ENCODE data around the gene FBLN1. TPM values are rescaled to one million over a fixed set of nuclear protein-coding genes. Genes with fewer than 3 reads are reported as not detected.

The FBLN1 gene
- total and polyA plus RNA-seq, 2 experiments from 2014 or later, result 137 to 304 TPM

DNA sequence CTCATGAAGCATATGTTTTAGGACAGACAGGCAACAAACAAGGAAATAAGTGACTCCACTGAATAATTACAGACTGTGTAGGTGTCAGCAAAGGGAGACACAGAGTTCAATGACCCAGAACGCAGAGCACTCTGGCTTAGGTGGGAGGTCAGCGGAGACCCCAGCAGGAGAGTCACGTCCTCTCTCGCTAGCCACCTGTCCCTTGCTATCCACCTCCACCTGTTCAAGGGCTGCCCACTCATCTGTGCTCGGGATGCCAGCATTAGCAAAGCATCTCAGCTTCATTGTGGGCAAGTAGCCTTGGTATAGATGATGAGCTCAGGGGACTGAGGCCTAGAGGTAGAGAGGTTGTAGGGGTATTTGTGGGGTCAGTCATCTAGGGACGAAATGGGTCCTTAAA is 147.1 kb downstream of the FBLN1 start:
- WGBS, 2 experiments (ENCODE audit: low coverage in 1 of 2, low lambda C conversion rate in 2 of 2, missing lambda C conversion rate in 2 of 2), result 93 to 97% methylated on average over 6 of the region's 6 CpGs
- no peak for DNase-seq
- in situ Hi-C loops (cut with MboI), result loop anchor here (10.0 kb wide), 1 partner anchor 335 kb away; no protein-coding TSS in a partner anchor

DNA sequence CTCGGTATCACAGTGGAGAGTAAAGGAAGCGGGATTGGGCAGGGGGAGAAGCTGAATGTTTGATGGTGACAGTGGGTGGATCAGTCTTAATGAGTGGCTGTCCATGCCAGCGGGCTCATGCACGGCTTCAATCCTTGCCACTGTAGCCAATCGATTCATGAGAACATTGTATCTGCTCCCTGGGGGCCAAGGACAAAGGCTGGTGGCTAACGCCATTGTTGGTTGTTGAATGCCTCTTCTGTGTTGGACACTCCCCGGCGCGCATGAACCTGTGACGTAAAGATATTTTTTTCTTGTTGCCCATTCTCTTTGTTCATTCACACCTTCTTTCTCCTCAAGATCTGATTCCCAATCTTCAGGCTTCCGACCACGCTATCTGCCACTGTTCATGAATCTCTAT is 148.0 kb downstream of the FBLN1 start:
- no peaks in the 10 kb centered on the region for H3K36me3 ChIP-seq (ENCODE audit: low read depth)
- no peak overlapping the region for H2AFZ ChIP-seq
- no peak for TF ChIP-seq EZH2 (IDR thresholded peaks at IDR 0.05; ENCODE audit: insufficient read depth, poor library complexity, severe bottlenecking)
- H3K9me2 ChIP-seq (ENCODE audit: insufficient read depth), result no peaks in the 10 kb centered on the region
- no peaks in the 10 kb centered on the region for H3K9me3 ChIP-seq (ENCODE audit: low read depth)
- H3K27ac ChIP-seq, result no peak overlapping the region
- no peak for DNase-seq
- no peak overlapping the region for H3K4me2 ChIP-seq (ENCODE audit: unreplicated experiment)
- no peak overlapping the region for H3K4me3 ChIP-seq
- no peaks in the 10 kb centered on the region for H3K27me3 ChIP-seq (replicated peaks; ENCODE audit: insufficient read depth)
- no peaks in the 10 kb centered on the region for H3K79me2 ChIP-seq (ENCODE audit: insufficient read depth)
- H4K20me1 ChIP-seq (ENCODE audit: insufficient read depth), result no peaks in the 10 kb centered on the region
- in situ Hi-C loops (cut with MboI), result no loop called here
- no peaks in the 10 kb centered on the region for H3K4me1 ChIP-seq (ENCODE audit: insufficient read depth)
- H3F3A ChIP-seq (ENCODE audit: insufficient read depth), result no peaks in the 10 kb centered on the region
- 86 to 88% methylated on average over 12 of the region's 12 CpGs for WGBS, 2 experiments (ENCODE audit: low coverage in 1 of 2, low lambda C conversion rate in 2 of 2, missing lambda C conversion rate in 2 of 2)
- no peak overlapping the region for H3K9ac ChIP-seq

More for the DNA sequence above, 147.1 kb downstream of the FBLN1 start:
- Histone ChIP-seq H3K79me2 (ENCODE audit: insufficient read depth) (no peaks in the 10 kb centered on the region), H2AFZ (no peak overlapping the region), H4K20me1 (ENCODE audit: insufficient read depth) (no peaks in the 10 kb centered on the region), H3K4me1 (ENCODE audit: insufficient read depth) (no peaks in the 10 kb centered on the region), H3K36me3 (ENCODE audit: low read depth) (no peaks in the 10 kb centered on the region), H3K27ac (no peak overlapping the region), H3F3A (ENCODE audit: insufficient read depth) (no peaks in the 10 kb centered on the region), H3K27me3 (replicated peaks; ENCODE audit: insufficient read depth) (no peaks in the 10 kb centered on the region), H3K9me3 (ENCODE audit: low read depth) (no peaks in the 10 kb centered on the region), H3K4me3 (no peak overlapping the region), H3K9ac (no peak overlapping the region), H3K9me2 (ENCODE audit: insufficient read depth) (no peaks in the 10 kb centered on the region), H3K4me2 (ENCODE audit: unreplicated experiment) (no peak overlapping the region)
- TF ChIP-seq EZH2 (IDR thresholded peaks at IDR 0.05; ENCODE audit: insufficient read depth, poor library complexity, severe bottlenecking) (no peak), EZH2phosphoT487 (IDR thresholded peaks at IDR 0.05; ENCODE audit: insufficient read depth, low read depth) (no peak)

Small RNAs within 50 kb of the gene (small RNA-seq; reads per million reads assigned to genes)
- gene RNU6-1161P (ENCODE audit: low read depth, low replicate concordance), result not detected

Other genes starting within 250 kb of the FBLN1 start
- gene UPK3A, start 217.9 kb upstream of the FBLN1 start, total RNA-seq (2014; rRNA removed; shearing (Covaris generic)), result not detected in 2 replicates
- gene UPK3A, start 217.9 kb upstream of the FBLN1 start, polyA plus RNA-seq (2016; fragmentation: Nextera tagmentation; extraction: Ambion mirVana), result not detected in 2 replicates
- gene FAM118A, start 192.9 kb upstream of the FBLN1 start, total RNA-seq (2014; rRNA removed; shearing (Covaris generic)), result 5.2 and 11.1 TPM in 2 replicates
- gene FAM118A, start 192.9 kb upstream of the FBLN1 start, polyA plus RNA-seq (2016; fragmentation: Nextera tagmentation; extraction: Ambion mirVana), result 8.0 and 8.5 TPM in 2 replicates
- 0.13 TPM in 1 of 2 replicates, not detected in the other for gene SMC1B, start 89.3 kb upstream of the FBLN1 start, total RNA-seq (2014; rRNA removed; shearing (Covaris generic))
- 0.08 TPM in 1 of 2 replicates, not detected in the other for gene SMC1B, start 89.3 kb upstream of the FBLN1 start, polyA plus RNA-seq (2016; fragmentation: Nextera tagmentation; extraction: Ambion mirVana)
- 0.25 and 0.32 TPM in 2 replicates for gene RIBC2, start 89.2 kb upstream of the FBLN1 start, total RNA-seq (2014; rRNA removed; shearing (Covaris generic))
- gene RIBC2, start 89.2 kb upstream of the FBLN1 start, polyA plus RNA-seq (2016; fragmentation: Nextera tagmentation; extraction: Ambion mirVana), result 1.3 and 1.9 TPM in 2 replicates
- 108 and 109 TPM in 2 replicates for gene ATXN10, start 169.0 kb downstream of the FBLN1 start, total RNA-seq (2014; rRNA removed; shearing (Covaris generic))
- 211 and 216 TPM in 2 replicates for gene ATXN10, start 169.0 kb downstream of the FBLN1 start, polyA plus RNA-seq (2016; fragmentation: Nextera tagmentation; extraction: Ambion mirVana)

Data from GM23248 (cell line).